GM12891 (cell line): Measurements from ENCODE around the gene UGT1A7.

Experiments
- POLR2A ChIP-seq: IDR thresholded peaks from 2 replicates; pipeline ENCODE4 v1.6.1; 2011; ENCODE audit warnings: low read depth, low read length, control low read depth
- POLR2AphosphoS5 ChIP-seq: IDR thresholded peaks from 2 replicates; pipeline ENCODE4 v1.6.1; 2011; ENCODE audit warnings: low read depth, low read length, control low read depth
- TAF1 ChIP-seq: IDR thresholded peaks from 2 replicates; pipeline ENCODE4 v1.6.1; 2011; ENCODE audit warnings: low read depth, low read length, control low read depth

DNA sequence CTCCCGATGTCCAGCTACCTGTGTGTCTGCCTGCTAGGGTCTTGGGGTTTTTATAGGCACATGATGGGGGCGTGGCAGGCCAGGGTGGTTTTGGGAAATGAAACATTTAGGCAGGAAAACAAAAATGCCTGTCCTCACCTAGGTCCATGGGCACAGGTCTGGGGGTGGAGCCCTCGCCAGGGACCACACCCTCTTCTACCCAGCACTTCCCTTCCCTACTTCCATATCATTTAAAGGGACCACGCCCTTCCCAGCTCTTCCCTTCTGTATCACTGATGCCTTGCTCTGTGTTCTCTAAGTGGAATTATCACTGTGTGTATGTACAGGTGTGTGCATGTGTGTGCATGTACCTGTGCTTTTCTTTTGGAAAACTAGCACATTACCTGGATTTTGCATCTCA is 84.7 kb downstream of the UGT1A7 start:
- TF ChIP-seq TAF1 (no peak), POLR2A (no peak), POLR2AphosphoS5 (no peak)
